Stimulated activated naive CD4-positive, alpha-beta T cell (primary cell): ENCODE measurements around the gene PAFAH1B1.

ENCODE experiments used
- DNase-seq, 6 experiments: peaks; one replicate each; lab custom pipeline; 2025; lab: John Stamatoyannopoulos, UW

The PAFAH1B1 gene

DNA sequence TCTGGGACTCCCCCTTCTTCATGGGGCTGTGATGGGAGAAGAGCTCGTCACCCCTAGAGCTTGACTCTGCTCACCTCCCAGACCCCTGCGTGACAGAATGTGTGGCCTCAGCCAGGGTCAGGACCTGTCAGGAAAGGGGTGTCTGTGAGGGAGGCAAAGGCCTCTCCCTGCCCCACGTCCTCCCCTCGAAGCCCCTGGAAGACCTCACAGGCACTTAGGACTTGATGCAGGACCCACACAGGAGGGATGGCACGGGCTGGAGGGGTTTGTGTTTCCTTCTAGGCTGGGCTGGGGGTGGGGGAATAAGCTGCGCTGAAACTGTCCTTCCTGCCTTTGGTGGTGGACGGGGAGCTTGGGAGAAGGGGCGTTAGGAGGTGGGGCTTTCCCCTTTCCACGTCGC, 129.2 kb downstream of the PAFAH1B1 start:
- DNase-seq, result no peak

DNA sequence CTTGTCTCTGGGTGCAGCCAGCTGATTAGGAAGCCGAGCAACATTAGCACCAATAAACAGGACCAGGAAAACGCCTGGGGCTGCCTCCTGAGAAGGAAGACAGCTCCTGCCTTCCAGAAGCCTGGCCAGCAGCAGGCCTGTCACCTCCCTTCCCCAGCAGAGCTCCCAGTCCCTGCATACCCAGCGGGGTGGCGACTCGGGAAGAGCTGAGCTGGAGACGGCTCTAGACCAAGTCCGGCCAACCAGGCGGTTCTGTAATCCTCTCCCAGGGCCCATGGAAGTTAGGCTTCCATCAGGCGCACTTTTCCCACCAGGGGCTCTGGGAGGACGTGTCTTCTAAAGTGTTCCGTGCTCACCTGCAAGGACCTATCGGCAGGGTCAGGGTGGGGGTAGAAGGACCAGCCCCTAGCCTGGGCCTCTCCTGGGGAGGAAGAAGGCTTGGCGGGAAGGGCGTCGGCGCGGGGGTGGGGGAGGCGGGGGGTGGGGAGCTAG, 130.1 kb downstream of the PAFAH1B1 start:
- no peak for DNase-seq

DNA sequence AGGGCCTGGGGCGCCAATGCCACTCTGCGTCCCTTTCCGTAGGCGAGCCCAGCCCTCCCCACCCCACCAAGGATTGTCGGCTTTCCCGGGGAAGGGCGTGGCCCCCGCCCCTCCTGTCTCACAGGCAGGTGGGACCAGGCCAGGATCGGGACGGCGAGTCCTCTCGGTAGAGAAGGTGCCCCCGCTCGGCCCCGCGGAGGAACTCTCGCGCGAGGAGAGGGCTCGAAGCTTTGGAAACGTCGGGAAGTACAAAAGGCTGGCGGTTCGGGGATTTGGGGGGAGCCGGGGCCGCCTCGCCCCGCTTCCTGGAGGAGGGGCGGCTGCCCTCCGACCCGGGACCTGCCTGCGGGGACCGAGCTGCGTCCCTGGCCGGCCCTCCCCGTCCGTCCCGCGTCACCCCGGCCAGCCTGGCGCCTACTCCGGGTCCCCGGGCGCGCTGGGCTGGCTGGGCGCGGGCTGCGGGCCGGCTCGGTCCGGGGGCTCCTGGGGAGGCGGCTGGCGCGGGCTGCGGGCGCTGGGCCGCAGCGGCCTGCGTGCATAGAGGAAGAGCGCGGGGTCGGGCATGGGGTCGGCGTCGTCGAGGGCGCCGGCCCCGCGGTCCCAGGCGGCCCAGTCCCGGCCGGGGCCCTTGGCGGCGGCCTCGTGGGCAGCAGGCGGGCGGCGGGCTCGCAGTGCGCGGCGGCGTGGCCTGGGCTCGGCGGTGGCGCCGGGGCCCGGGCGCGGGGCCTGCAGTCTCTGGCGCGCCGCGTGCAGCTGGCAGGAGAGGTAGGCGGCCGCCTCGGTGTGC, 130.7 kb downstream of the PAFAH1B1 start:
- DNase-seq, result no peak

DNA sequence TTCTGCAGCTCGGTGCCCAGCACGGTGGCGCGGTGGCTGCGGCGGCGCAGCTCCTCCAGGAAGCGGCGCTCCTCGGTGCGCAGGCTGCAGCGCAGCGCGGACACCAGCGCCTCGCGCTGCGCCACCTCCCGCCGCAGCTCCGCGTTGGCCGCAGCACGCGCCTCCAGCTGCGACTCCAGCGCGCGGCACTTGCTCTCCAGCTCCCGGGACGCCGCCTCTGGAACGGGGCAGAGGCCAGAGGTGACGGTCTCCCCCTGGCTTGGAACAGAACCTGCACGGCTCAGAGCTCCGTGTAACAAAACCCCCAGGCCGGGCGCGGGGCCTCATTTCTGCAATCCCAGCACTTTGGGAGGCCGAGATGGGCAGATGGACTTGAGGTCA, 131.3 kb downstream of the PAFAH1B1 start:
- peak in 5 of 6 experiments; percentile 3 to 28 (median 21) for DNase-seq

DNA sequence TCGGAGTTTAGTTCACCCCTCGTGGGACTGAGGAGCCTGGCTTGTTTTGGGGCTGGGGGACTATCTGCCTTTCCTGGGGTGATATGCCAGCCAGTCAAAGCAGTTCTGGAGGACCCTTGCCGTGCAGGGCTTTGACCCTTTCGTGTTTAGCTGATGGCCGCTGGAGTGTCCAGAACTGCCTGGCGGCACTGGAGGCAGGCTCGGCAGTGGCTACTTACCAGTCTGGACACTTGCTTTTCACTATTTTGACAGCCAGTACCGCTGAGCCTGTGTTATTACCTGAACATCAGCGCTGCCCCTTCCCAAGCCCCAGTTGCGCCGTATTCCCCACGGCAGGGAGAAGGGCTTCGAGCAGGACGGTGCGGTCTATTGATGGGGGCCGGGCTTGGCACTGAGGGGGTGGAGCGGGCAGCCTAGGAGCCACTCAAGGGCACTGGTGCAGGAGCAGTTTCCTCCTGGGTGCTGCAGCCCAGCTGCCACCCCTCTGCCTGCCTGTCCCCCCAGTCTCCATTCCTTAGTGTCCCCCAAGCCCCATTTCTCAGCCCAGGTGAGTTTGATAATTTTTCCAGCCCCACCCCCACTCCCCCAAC, 137.4 kb downstream of the PAFAH1B1 start:
- no peak for DNase-seq

DNA sequence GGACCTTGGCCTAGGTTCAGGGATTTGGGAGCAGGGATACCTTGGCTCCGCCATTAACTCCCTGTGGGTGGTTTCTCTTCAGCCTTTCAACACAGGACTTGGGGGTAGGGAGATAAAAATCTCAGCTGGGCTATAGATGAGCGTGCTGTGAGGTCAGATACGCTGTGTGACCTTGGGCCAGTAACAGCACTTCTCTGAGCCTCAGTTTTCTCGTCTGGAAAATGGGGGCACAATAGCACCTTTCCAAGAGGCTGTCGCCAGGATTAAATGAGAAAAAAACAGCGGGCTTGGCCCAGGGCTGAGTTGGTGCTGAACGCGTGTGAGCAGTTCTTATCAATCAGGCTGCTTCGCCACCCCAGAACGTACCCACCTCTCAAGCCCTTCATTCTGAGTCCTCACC, 138.4 kb downstream of the PAFAH1B1 start:
- DNase-seq, result no peak

DNA sequence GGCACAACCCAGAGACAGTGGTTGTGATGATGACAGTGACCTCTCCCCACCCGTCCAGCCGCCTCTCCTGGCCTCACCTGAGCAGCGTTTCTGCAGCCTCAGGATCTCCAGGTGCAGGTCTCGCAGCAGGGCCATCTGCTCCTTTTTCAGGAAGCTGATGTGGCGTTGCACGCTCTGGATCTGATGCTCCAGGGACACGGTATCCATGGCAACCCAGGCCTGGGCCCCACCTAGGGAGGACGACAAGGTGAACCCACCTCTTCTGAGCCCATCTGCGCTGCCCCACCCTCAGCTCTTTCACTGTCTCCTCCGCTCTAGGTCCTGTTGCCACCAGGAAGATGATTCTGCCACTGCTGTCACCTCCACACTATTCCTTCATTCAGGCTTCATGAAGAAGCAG, 141.5 kb downstream of the PAFAH1B1 start:
- no peak for DNase-seq
